Bronchial epithelial cell (primary cell): Measurements from ENCODE around the gene ZFP1. TPM values are rescaled to one million over a fixed set of nuclear protein-coding genes. Genes with fewer than 3 reads are reported as not detected.

Source experiments
- DNase-seq: peaks from one replicate; pipeline ENCODE4 v3.0.0-alpha.2; 2010; ENCODE audit warnings: low read depth
- FAIRE-seq: peaks from 2 replicates; lab custom pipeline; 2011; peaks lifted over from hg19 to GRCh38; lab: Jason Lieb, UNC
- H3K27me3 ChIP-seq: 2 replicates; pipeline ENCODE4 v1.5.1; 2011; ENCODE audit warnings: low read length; ENCODE audit not compliant: control insufficient read depth, insufficient read depth
- H3K36me3 ChIP-seq: 2 replicates; pipeline ENCODE4 v1.5.1; 2011; ENCODE audit warnings: low read length; ENCODE audit not compliant: control insufficient read depth, insufficient read depth
- H3K4me3 ChIP-seq: 2 replicates; pipeline ENCODE4 v1.5.1; 2011; ENCODE audit warnings: mild to moderate bottlenecking, low read depth, low read length, control low read depth
- CTCF ChIP-seq: IDR thresholded peaks from 2 replicates; pipeline ENCODE4 v1.5.1; 2011; ENCODE audit warnings: mild to moderate bottlenecking, moderate library complexity, low read length, control low read depth, inconsistent platforms; ENCODE audit not compliant: insufficient read depth, severe bottlenecking
- total RNA-seq: library from RNA; depleted of rRNA; stranded (reverse); fragments of >200 nt; gene quantifications from 2 replicates; pipeline ENCODE4 v1.2.1, GENCODE V29; 2014

Gene ZFP1
- total RNA-seq, 1 donor from 2014 or later: 10.5 TPM

- Histone ChIP-seq H3K36me3 (no peaks in the 10 kb centered on the region), H3K27me3 (peaks cover 4% of the 10 kb centered on the region), H3K4me3 (no peak overlapping the region)
- TF ChIP-seq CTCF: no peak
- no peak for FAIRE-seq
- DNase-seq: no peak
Measured at GRCh38 chr16:75193730-75194444, 45.6 kb downstream of the ZFP1 start.

- Histone ChIP-seq H3K4me3 (no peak overlapping the region), H3K36me3 (no peaks in the 10 kb centered on the region), H3K27me3 (peaks cover 4% of the 10 kb centered on the region)
- FAIRE-seq (no peak), DNase-seq (no peak)
- TF ChIP-seq CTCF: no peak
Measured at GRCh38 chr16:75195811-75196790, 47.8 kb downstream of the ZFP1 start.

- Histone ChIP-seq H3K4me3 (no peak overlapping the region), H3K27me3 (peaks cover 4% of the 10 kb centered on the region), H3K36me3 (no peaks in the 10 kb centered on the region)
- DNase-seq: no peak
- no peak for FAIRE-seq
- TF ChIP-seq CTCF: no peak
Measured at GRCh38 chr16:75196836-75197235, 48.5 kb downstream of the ZFP1 start.

GRCh38 chr16:75197522-75198134, 49.3 kb downstream of the ZFP1 start:
- FAIRE-seq: no peak
- TF ChIP-seq CTCF: no peak
- no peak for DNase-seq
- Histone ChIP-seq H3K4me3 (no peak overlapping the region), H3K27me3 (peaks cover 4% of the 10 kb centered on the region), H3K36me3 (no peaks in the 10 kb centered on the region)

- FAIRE-seq (no peak), DNase-seq (no peak)
- Histone ChIP-seq H3K27me3 (peaks cover 4% of the 10 kb centered on the region), H3K36me3 (no peaks in the 10 kb centered on the region), H3K4me3 (no peak overlapping the region)
- no peak for TF ChIP-seq CTCF
Measured at GRCh38 chr16:75198135-75198600, 49.8 kb downstream of the ZFP1 start.
